HCT116 (cell line): ENCODE data around the gene NFAT5.

Source experiments
- CTCF ChIP-seq, 3 experiments: fragments of 200-600 bp in 1 of 3; sonication (generic) in 1 of 3; IDR thresholded peaks in 2 of 3; conservative IDR thresholded peaks in 1 of 3; 2 replicates each; pipeline ENCODE4 v1.5.1; 2012 to 2017; ENCODE audit warnings: low read depth in 2 of 3, low read length in 2 of 3, antibody characterized with exemption in 1 of 3, borderline replicate concordance in 1 of 3, control low read depth in 1 of 3, mild to moderate bottlenecking in 1 of 3, mixed read lengths in 1 of 3, mixed run types in 1 of 3, moderate library complexity in 1 of 3; ENCODE audit not compliant: insufficient read depth in 1 of 3
- EGR1 ChIP-seq: IDR thresholded peaks from 2 replicates; pipeline ENCODE4 v1.6.1; 2012; ENCODE audit warnings: low read depth
- EZH2 ChIP-seq: fragments of 200-600 bp; sonication (generic); IDR thresholded peaks from 2 replicates; pipeline ENCODE4 v1.6.1; 2017; ENCODE audit warnings: antibody characterized with exemption, mixed run types
- FOSL1 ChIP-seq: IDR thresholded peaks from 2 replicates; pipeline ENCODE4 v1.6.1; 2012; ENCODE audit warnings: low read depth
- POLR2A ChIP-seq: IDR thresholded peaks from 2 replicates; pipeline ENCODE4 v1.7.0; 2011; ENCODE audit warnings: borderline replicate concordance; ENCODE audit not compliant: insufficient read depth, insufficient read length; ENCODE audit errors: extremely low read depth
- POLR2AphosphoS5 ChIP-seq: IDR thresholded peaks from 2 replicates; pipeline ENCODE4 v1.6.1; 2011; ENCODE audit warnings: mild to moderate bottlenecking, low read depth, low read length, moderate library complexity
- YY1 ChIP-seq: IDR thresholded peaks from 2 replicates; pipeline ENCODE4 v1.6.1; 2011; ENCODE audit warnings: low read length, low read depth, moderate library complexity, mild to moderate bottlenecking; ENCODE audit not compliant: insufficient replicate concordance; ENCODE audit errors: extremely low read depth

GRCh38 chr16:69581297-69581696 is 15.5 kb downstream of the NFAT5 start:
- TF ChIP-seq EZH2: no peak
- no peak for TF ChIP-seq CTCF (IDR thresholded peaks at IDR 0.05 in 2 of 3, conservative IDR thresholded peaks at IDR 0.05 in 1 of 3; ENCODE audit: borderline replicate concordance in 1 of 3, insufficient read depth in 1 of 3, low read depth in 2 of 3, low read length in 2 of 3)
- TF ChIP-seq POLR2AphosphoS5: no peak
- TF ChIP-seq YY1: no peak
- TF ChIP-seq POLR2A: no peak
- no peak for TF ChIP-seq FOSL1
- TF ChIP-seq EGR1: no peak
